ENCODE results near the gene UNC93A.

DNA sequence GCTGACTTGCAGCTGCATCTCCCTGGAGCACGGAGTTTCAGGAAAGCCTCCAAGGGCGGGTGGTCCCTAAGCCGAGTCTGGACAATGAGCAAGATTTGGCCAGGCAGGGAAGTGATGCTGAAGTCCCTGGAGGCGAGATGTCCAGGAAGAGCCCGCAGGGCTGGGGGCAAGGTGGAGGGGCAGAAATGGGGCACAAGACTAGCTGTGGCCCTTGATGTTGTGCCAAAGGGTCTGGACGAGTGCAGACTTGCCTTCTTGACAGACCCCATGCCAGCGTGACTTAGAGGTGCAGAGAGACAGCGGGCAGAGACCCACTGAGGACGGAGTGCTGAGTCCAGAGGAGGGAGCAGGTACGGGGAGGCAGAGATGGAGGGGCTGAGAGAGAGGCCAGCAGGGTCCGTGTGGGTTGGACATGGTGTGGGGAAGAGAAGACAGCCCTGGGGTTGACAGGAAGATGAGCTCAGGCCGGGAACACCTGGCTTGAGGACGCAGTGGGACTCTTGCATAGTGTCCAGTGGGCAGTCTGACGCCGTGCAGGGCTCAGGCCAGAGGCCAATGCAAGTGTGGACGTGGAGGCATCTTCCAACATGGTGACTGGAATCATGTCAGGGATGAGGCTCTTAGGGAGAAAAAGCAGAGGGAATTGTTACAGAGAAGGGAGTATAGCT is 8.7 kb downstream of the UNC93A start:
- TF ChIP-seq, protein P1, sequence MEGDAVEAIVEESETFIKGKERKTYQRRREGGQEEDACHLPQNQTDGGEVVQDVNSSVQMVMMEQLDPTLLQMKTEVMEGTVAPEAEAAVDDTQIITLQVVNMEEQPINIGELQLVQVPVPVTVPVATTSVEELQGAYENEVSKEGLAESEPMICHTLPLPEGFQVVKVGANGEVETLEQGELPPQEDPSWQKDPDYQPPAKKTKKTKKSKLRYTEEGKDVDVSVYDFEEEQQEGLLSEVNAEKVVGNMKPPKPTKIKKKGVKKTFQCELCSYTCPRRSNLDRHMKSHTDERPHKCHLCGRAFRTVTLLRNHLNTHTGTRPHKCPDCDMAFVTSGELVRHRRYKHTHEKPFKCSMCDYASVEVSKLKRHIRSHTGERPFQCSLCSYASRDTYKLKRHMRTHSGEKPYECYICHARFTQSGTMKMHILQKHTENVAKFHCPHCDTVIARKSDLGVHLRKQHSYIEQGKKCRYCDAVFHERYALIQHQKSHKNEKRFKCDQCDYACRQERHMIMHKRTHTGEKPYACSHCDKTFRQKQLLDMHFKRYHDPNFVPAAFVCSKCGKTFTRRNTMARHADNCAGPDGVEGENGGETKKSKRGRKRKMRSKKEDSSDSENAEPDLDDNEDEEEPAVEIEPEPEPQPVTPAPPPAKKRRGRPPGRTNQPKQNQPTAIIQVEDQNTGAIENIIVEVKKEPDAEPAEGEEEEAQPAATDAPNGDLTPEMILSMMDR (IDR thresholded peaks at IDR 0.05), result no peak
- TF ChIP-seq POLR2A (IDR thresholded peaks at IDR 0.05), result no peak
- no peak for TF ChIP-seq POLR2AphosphoS5 (IDR thresholded peaks at IDR 0.05)

Measured in breast epithelium (tissue), 3 donors.